Gastrocnemius medialis (tissue), 4 donors: ENCODE results near the gene TCF7L2. TPM values are rescaled to one million over a fixed set of nuclear protein-coding genes. Genes with fewer than 3 reads are reported as not detected.

Experiments used
- ATAC-seq, 2 donors: fragments of 150-250 bp; one replicate each; pipeline ENCODE4 v1.9.1; 2016
- DNase-seq, 2 donors: peaks; one replicate each; pipeline ENCODE4 v3.0.0-alpha.2; 2019
- H3K27ac ChIP-seq, 4 donors: fragments of 200-600 bp; sonication (generic); 1 replicate in 1 of 4; 2 replicates in 3 of 4; pipeline ENCODE4 v1.5.1; 2016 to 2018; ENCODE audit warnings: mild to moderate bottlenecking in 2 of 4, moderate library complexity in 1 of 4
- H3K27me3 ChIP-seq, 3 donors: fragments of 200-600 bp; sonication (generic) in 2 of 3; 1 replicate in 1 of 3; 2 replicates in 2 of 3; pipeline versions ENCODE4 v1.5.1 to v1.6.0; 2016 to 2019; ENCODE audit warnings: mild to moderate bottlenecking in 1 of 3, moderate library complexity in 1 of 3
- H3K36me3 ChIP-seq, 2 donors: fragments of 200-600 bp; sonication (generic) in 1 of 2; one replicate each; pipeline ENCODE4 v1.5.1; 2017 to 2018
- H3K4me1 ChIP-seq, 2 donors: fragments of 200-600 bp; sonication (generic) in 1 of 2; one replicate each; pipeline ENCODE4 v1.5.1; 2016 to 2017; ENCODE audit warnings: mild to moderate bottlenecking in 2 of 2
- H3K4me3 ChIP-seq, 4 donors: fragments of 200-600 bp; sonication (generic) in 3 of 4; 1 replicate in 1 of 4; 2 replicates in 3 of 4; pipeline ENCODE4 v1.5.1; 2016 to 2019; ENCODE audit warnings: mild to moderate bottlenecking in 2 of 4
- H3K9me3 ChIP-seq, 3 donors: fragments of 200-600 bp; sonication (generic) in 2 of 3; 1 replicate in 1 of 3; 2 replicates in 2 of 3; pipeline ENCODE4 v1.5.1; 2016 to 2019
- POLR2A ChIP-seq, 2 donors: fragments of 450-650 bp; IDR thresholded peaks; one replicate each; pipeline ENCODE4 v1.6.1; 2017; ENCODE audit warnings: antibody characterized with exemption in 2 of 2, mild to moderate bottlenecking in 2 of 2, moderate library complexity in 2 of 2
- in situ Hi-C, 4 donors: fragments of 200-750 bp; cut with MboI; loops; one replicate each; pipeline versions ENCODE4 v1.15.0 to v1.8.0; 2017; ENCODE audit warnings: low sequenced_read_pairs in 4 of 4
- intact Hi-C: fragments of 100-400 bp; cut with DNase I; formaldehyde crosslinking; loops from one replicate; pipeline ENCODE4 v1.15.1; 2023; ENCODE audit warnings: low total_unique reads
- total RNA-seq, 4 donors: library from RNA; depleted of rRNA; stranded (reverse); fragments of >200 nt; gene quantifications; one replicate each; pipeline versions ENCODE4 v1.1.0 to v1.2.3, GENCODE V29; 2016
- TF ChIP-seq, protein P1 (sequence below), 5 experiments: fragments of 450-650 bp in 3 of 5; fragments of 200-600 bp in 2 of 5; sonication (generic) in 2 of 5; IDR thresholded peaks in 4 of 5; conservative IDR thresholded peaks in 1 of 5; 1 replicate in 4 of 5; 2 replicates in 1 of 5; pipeline ENCODE4 v1.5.1; 2016 to 2019; ENCODE audit warnings: antibody characterized with exemption in 5 of 5, mild to moderate bottlenecking in 3 of 5, moderate library complexity in 3 of 5

Gene TCF7L2
- total RNA-seq, 4 donors from 2014 or later, result 4.6 to 5.1 (median 5.0) TPM

DNA sequence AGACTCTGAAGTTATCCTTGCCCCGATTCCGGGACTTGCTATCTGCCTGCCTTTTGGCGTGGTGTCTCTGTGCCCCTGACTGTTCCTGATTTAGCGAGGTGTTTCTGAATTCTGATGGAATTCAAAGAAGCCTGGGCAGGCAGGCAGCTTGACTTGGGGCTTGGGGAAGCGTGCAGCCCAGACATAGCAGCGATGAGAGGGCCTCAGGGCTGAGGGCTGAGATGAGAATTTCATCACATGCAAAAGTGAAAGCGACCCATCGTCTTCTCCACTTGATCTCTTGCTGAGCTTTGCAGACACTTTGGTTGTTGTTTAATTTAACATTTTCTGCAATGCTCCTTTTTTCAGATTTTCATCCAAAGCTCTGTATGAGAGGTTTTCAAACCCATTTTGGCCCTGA, 57.8 kb downstream of the TCF7L2 start:
- in situ Hi-C loops (no loop called here), intact Hi-C loops (no loop called here)
- Histone ChIP-seq H3K27me3 (no peaks in the 10 kb centered on the region), H3K4me3 (no peak overlapping the region), H3K36me3 (no peaks in the 10 kb centered on the region), H3K9me3 (no peaks in the 10 kb centered on the region), H3K27ac (no peak overlapping the region), H3K4me1 (peaks cover 12 to 13% of the 10 kb centered on the region in 2 donors)
- DNase-seq, result no peak
- no peak for ATAC-seq
- no peak for TF ChIP-seq POLR2A (IDR thresholded peaks at IDR 0.05)
- TF ChIP-seq, protein P1, sequence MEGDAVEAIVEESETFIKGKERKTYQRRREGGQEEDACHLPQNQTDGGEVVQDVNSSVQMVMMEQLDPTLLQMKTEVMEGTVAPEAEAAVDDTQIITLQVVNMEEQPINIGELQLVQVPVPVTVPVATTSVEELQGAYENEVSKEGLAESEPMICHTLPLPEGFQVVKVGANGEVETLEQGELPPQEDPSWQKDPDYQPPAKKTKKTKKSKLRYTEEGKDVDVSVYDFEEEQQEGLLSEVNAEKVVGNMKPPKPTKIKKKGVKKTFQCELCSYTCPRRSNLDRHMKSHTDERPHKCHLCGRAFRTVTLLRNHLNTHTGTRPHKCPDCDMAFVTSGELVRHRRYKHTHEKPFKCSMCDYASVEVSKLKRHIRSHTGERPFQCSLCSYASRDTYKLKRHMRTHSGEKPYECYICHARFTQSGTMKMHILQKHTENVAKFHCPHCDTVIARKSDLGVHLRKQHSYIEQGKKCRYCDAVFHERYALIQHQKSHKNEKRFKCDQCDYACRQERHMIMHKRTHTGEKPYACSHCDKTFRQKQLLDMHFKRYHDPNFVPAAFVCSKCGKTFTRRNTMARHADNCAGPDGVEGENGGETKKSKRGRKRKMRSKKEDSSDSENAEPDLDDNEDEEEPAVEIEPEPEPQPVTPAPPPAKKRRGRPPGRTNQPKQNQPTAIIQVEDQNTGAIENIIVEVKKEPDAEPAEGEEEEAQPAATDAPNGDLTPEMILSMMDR (IDR thresholded peaks at IDR 0.05 in 4 of 5, conservative IDR thresholded peaks at IDR 0.05 in 1 of 5), result no peak

DNA sequence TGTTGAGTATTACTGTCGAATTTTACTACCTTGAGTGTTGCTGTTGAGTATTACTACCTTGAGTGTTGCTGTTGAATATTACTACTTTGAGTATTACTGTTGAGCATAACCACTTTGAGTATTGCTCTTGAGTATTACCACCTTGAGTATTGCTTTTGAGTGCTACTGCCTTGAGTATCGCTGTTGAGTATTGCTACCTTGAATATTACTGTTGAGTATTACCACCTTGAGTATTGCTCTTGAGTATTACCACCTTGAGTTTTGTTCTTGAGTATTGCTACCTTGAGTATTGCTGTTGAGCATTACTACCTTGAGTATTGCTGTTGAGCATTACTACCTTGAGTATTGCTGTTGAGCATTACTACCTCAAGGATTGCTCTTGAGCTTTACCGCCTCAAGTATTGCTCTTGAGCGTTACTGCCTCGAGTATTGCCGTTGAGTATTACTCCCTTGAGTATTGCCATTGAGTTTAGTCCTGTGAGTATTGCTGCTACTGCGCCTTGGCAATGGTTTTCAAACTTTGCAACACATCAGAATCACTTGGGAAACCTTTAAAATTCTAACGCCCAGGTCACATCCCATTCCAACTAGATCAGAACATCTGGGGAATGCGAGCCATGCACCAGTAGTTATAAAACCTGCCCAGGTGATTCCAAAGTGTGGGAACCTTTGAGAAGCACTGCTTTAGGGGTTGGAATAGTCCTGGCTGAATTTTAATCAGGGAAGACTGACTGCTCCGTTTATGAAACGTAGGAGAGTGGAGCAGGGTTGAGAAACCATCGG, 61.7 kb downstream of the TCF7L2 start:
- Histone ChIP-seq H3K4me1 (peaks cover 5 to 8% of the 10 kb centered on the region in 2 donors), H3K4me3 (no peak overlapping the region), H3K27ac (no peak overlapping the region), H3K9me3 (no peaks in the 10 kb centered on the region), H3K36me3 (no peaks in the 10 kb centered on the region), H3K27me3 (no peaks in the 10 kb centered on the region)
- no peak for TF ChIP-seq POLR2A (IDR thresholded peaks at IDR 0.05)
- TF ChIP-seq, protein P1 (IDR thresholded peaks at IDR 0.05 in 4 of 5, conservative IDR thresholded peaks at IDR 0.05 in 1 of 5), result no peak
- intact Hi-C loops (no loop called here), in situ Hi-C loops (no loop called here)
- DNase-seq, result no peak
- ATAC-seq, result no peak

DNA sequence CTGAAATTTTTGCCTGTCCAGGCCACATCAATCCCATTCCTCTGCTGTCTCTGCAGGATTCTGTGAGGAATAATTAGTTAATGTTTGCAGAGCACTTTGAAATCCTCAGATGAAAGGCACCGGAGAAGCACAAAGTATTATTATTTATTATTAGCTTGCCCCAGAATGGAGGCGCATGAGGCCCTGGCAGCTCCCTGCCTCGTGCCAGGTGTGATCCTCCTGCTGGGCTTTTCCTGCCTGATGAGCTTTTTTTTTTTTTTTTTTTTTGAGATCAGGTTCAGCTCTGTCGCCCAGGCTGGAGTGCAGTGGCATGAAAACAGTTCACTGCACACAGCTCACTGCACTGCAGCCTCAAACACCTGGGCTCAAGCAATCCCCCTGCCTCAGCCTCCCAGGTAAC, 65.2 kb downstream of the TCF7L2 start:
- no peak for TF ChIP-seq POLR2A (IDR thresholded peaks at IDR 0.05)
- TF ChIP-seq, protein P1 (IDR thresholded peaks at IDR 0.05 in 4 of 5, conservative IDR thresholded peaks at IDR 0.05 in 1 of 5), result no peak
- H3K4me3 ChIP-seq, result no peak overlapping the region
- peaks cover 23% of the 10 kb centered on the region in 2 donors for H3K4me1 ChIP-seq
- H3K27ac ChIP-seq, result no peak overlapping the region
- DNase-seq, result no peak
- intact Hi-C loops (no loop called here), in situ Hi-C loops (no loop called here)
- H3K9me3 ChIP-seq, result no peaks in the 10 kb centered on the region
- H3K27me3 ChIP-seq, result no peaks in the 10 kb centered on the region
- no peak for ATAC-seq
- no peaks in the 10 kb centered on the region for H3K36me3 ChIP-seq

GRCh38 chr10:113017376-113017775, 67.3 kb downstream of the TCF7L2 start:
- DNase-seq (no peak), ATAC-seq (no peak)
- intact Hi-C loops, result no loop called here
- Histone ChIP-seq H3K27me3 (no peaks in the 10 kb centered on the region), H3K27ac (no peak overlapping the region), H3K36me3 (no peaks in the 10 kb centered on the region), H3K4me3 (no peak overlapping the region), H3K4me1 (peaks cover 40 to 42% of the 10 kb centered on the region in 2 donors), H3K9me3 (no peaks in the 10 kb centered on the region)
- TF ChIP-seq, protein P1 (IDR thresholded peaks at IDR 0.05 in 4 of 5, conservative IDR thresholded peaks at IDR 0.05 in 1 of 5), result no peak
- no peak for TF ChIP-seq POLR2A (IDR thresholded peaks at IDR 0.05)
- in situ Hi-C loops, result no loop called here
